Keratinocyte (primary cell): ENCODE data around the gene AOPEP. TPM values are rescaled to one million over a fixed set of nuclear protein-coding genes. Genes with fewer than 3 reads are reported as not detected.

Source experiments
- DNase-seq: peaks from one replicate; pipeline ENCODE4 v3.0.0-alpha.2; 2011; ENCODE audit warnings: low read depth, missing footprints, low spot score
- FAIRE-seq: peaks from 2 replicates; lab custom pipeline; 2011; peaks lifted over from hg19 to GRCh38; lab: Jason Lieb, UNC
- H2AFZ ChIP-seq: 2 replicates; pipeline ENCODE4 v1.6.0; 2012; ENCODE audit warnings: low read length, control low read depth, inconsistent platforms; ENCODE audit not compliant: control insufficient read depth
- H3K27ac ChIP-seq: 2 replicates; pipeline ENCODE4 v1.5.1; 2011; ENCODE audit warnings: low read length; ENCODE audit not compliant: control insufficient read depth, insufficient read depth
- H3K27me3 ChIP-seq: 3 replicates; pipeline ENCODE4 v1.6.0; 2011; ENCODE audit warnings: low read length; ENCODE audit not compliant: control insufficient read depth, insufficient read depth; ENCODE audit errors: extremely low read depth
- H3K36me3 ChIP-seq, 2 experiments: 2 replicates in 1 of 2; 3 replicates in 1 of 2; pipeline ENCODE4 v1.5.1; 2011; ENCODE audit warnings: low read length in 2 of 2, mild to moderate bottlenecking in 1 of 2; ENCODE audit not compliant: control insufficient read depth in 2 of 2, insufficient read depth in 2 of 2; ENCODE audit errors: extremely low read depth in 1 of 2
- H3K4me1 ChIP-seq: 3 replicates; pipeline ENCODE4 v1.5.1; 2011; ENCODE audit warnings: low read length; ENCODE audit not compliant: control insufficient read depth, insufficient read depth; ENCODE audit errors: extremely low read depth
- H3K4me2 ChIP-seq: 3 replicates; pipeline ENCODE4 v1.6.0; 2011; ENCODE audit warnings: low read depth, low read length; ENCODE audit not compliant: control insufficient read depth, insufficient read depth; ENCODE audit errors: extremely low read depth
- H3K4me3 ChIP-seq, 3 experiments: fragments of 200-600 bp in 1 of 3; sonication (generic) in 1 of 3; 2 replicates in 2 of 3; 3 replicates in 1 of 3; pipeline ENCODE4 v1.5.1; 2011 to 2016; ENCODE audit warnings: low read length in 3 of 3, mild to moderate bottlenecking in 3 of 3, control low read depth in 2 of 3, inconsistent platforms in 1 of 3, low read depth in 1 of 3, mixed read lengths in 1 of 3, mixed run types in 1 of 3, moderate library complexity in 1 of 3; ENCODE audit not compliant: control insufficient read depth in 2 of 3, insufficient read depth in 2 of 3; ENCODE audit errors: extremely low read depth in 1 of 3
- H3K79me2 ChIP-seq: 2 replicates; pipeline ENCODE4 v1.6.0; 2012; ENCODE audit warnings: low read length; ENCODE audit not compliant: control insufficient read depth, insufficient read depth
- H3K9ac ChIP-seq: 3 replicates; pipeline ENCODE4 v1.6.0; 2011; ENCODE audit warnings: low read length; ENCODE audit not compliant: control insufficient read depth, insufficient read depth; ENCODE audit errors: extremely low read depth
- H3K9me1 ChIP-seq: 3 replicates; pipeline ENCODE4 v1.6.0; 2011; ENCODE audit warnings: low read length; ENCODE audit not compliant: control insufficient read depth, insufficient read depth; ENCODE audit errors: extremely low read depth
- H3K9me3 ChIP-seq: 2 replicates; pipeline ENCODE4 v1.5.1; 2012; ENCODE audit warnings: low read depth, low read length; ENCODE audit not compliant: control insufficient read depth
- H4K20me1 ChIP-seq: 3 replicates; pipeline ENCODE4 v1.6.0; 2011; ENCODE audit warnings: low read length; ENCODE audit not compliant: control insufficient read depth, insufficient read depth; ENCODE audit errors: extremely low read depth
- CTCF ChIP-seq, 3 experiments: IDR thresholded peaks in 1 of 3; conservative IDR thresholded peaks in 1 of 3; optimal IDR thresholded peaks in 1 of 3; 2 replicates in 2 of 3; 3 replicates in 1 of 3; pipeline versions ENCODE3 to v1.5.1; 2011; ENCODE audit warnings: low read length in 3 of 3, mild to moderate bottlenecking in 3 of 3, moderate library complexity in 2 of 3, control low read depth in 1 of 3, inconsistent platforms in 1 of 3; ENCODE audit not compliant: insufficient read depth in 2 of 3; ENCODE audit errors: extremely low read depth in 1 of 3
- EZH2 ChIP-seq: IDR thresholded peaks from one replicate; pipeline ENCODE4 v1.6.1; 2012; ENCODE audit warnings: inconsistent platforms, mild to moderate bottlenecking, low read length, moderate library complexity
- dilution Hi-C: fragments of 300-500 bp; cut with MboI; formaldehyde crosslinking; loops from one replicate; pipeline ENCODE4 v1.7.0; 2020; ENCODE audit warnings: low sequenced_read_pairs; ENCODE audit not compliant: extremely low pct_ligation_motif_present
- polyA plus RNA-seq, 5 experiments: library from polyadenylated mRNA; depleted of rRNA in 3 of 5; stranded (reverse) in 3 of 5; stranded (forward) in 1 of 5; unstranded in 1 of 5; fragments of >200 nt; gene quantifications; 1 replicate in 1 of 5; 2 replicates in 3 of 5; 3 replicates in 1 of 5; pipeline versions ENCODE4 v1.2.1 to v1.2.3, GENCODE V29; 2011 to 2012; ENCODE audit warnings: missing spikeins in 2 of 5, low read depth in 1 of 5, low replicate concordance in 1 of 5

AOPEP gene
- polyA plus RNA-seq, 1 donor (not counting 4 experiments of a cell fraction or from before 2014, with no cell fraction given): 27.0 TPM

DNA sequence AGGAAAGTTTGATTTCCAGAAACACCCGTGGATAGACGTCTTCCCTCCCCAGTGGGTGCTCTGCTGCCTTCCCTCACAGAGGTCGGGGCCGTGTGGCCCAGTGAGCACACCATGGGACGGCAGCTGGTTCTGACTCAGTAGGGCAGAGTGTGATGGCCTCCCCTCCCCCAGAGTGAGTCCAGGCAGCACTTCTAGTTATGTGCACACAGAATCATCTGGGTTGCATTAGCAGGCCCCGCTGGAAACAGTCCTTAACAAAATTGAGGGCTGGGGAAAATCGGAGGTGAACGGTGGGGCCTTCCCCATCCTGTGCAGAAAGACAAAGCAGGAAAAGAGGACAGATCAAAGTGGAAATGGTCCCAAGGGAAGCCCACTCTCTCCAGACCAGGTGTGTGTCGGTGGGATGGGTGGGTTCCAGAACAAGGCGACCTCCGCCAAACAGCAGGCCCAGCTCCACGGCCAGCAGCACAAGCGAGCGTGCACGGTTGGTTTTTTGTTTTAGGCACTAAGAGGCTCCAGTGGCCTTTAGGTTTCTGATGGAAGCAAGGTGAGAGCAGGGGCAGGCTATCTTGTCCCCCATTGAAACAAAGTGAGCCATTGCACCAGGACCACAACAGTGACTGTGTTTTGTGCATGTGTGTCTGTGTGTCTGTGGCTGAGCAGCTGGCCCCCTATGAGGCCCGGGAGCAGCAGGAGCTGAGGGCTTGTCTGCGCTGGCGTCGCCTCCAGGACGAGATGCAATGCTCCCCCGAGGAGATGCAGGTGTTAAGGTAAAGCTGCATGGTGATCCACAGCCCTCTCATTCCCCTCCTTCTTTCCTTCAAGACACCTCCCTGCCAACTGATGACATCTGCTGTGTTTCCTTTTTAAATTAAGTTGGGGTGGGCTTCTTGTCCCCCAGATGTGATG, 201.5 kb downstream of the AOPEP start:
- H3K36me3 ChIP-seq: peaks cover 0 to 3% of the 10 kb centered on the region in 2 experiments
- dilution Hi-C loops: no loop called here
- H3K9me1 ChIP-seq: no peaks in the 10 kb centered on the region
- no peaks in the 10 kb centered on the region for H3K79me2 ChIP-seq
- H3K4me3 ChIP-seq: no peak overlapping the region
- no peak for FAIRE-seq
- H2AFZ ChIP-seq: no peak overlapping the region
- H3K9me3 ChIP-seq: no peaks in the 10 kb centered on the region
- no peaks in the 10 kb centered on the region for H3K27me3 ChIP-seq
- no peak overlapping the region for H3K9ac ChIP-seq
- no peak overlapping the region for H3K27ac ChIP-seq
- H3K4me1 ChIP-seq: peaks cover 49% of the 10 kb centered on the region
- TF ChIP-seq CTCF (optimal IDR thresholded peaks at IDR 0.05 in 1 of 3, IDR thresholded peaks at IDR 0.05 in 1 of 3, conservative IDR thresholded peaks at IDR 0.05 in 1 of 3; ENCODE audit: extremely low read depth in 1 of 3, insufficient read depth in 2 of 3, low read length in 3 of 3): no peak
- TF ChIP-seq EZH2: no peak
- no peak for DNase-seq
- H4K20me1 ChIP-seq: no peaks in the 10 kb centered on the region
- H3K4me2 ChIP-seq: no peak overlapping the region

GRCh38 chr9:94928691-94929368, 202.3 kb downstream of the AOPEP start:
- Histone ChIP-seq H3K4me2 (peak overlapping the region; percentile 0), H3K4me3 (no peak overlapping the region), H3K9ac (peak overlapping the region; percentile 48), H3K9me1 (no peaks in the 10 kb centered on the region), H3K27me3 (no peaks in the 10 kb centered on the region), H3K79me2 (no peaks in the 10 kb centered on the region), H4K20me1 (no peaks in the 10 kb centered on the region), H3K9me3 (no peaks in the 10 kb centered on the region), H3K36me3 (peaks cover 0 to 3% of the 10 kb centered on the region in 2 experiments), H2AFZ (no peak overlapping the region), H3K4me1 (peaks cover 41% of the 10 kb centered on the region), H3K27ac (peak overlapping the region; percentile 77)
- TF ChIP-seq CTCF (optimal IDR thresholded peaks at IDR 0.05 in 1 of 3, IDR thresholded peaks at IDR 0.05 in 1 of 3, conservative IDR thresholded peaks at IDR 0.05 in 1 of 3; ENCODE audit: extremely low read depth in 1 of 3, insufficient read depth in 2 of 3, low read length in 3 of 3): no peak
- no peak for TF ChIP-seq EZH2
- FAIRE-seq (no peak), DNase-seq (no peak)
- dilution Hi-C loops: no loop called here
